ENCODE measurements around the gene SYNJ2.

SYNJ2 gene

GRCh38 chr6:158038291-158039177, 56.9 kb downstream of the SYNJ2 start:
- no peaks in the 10 kb centered on the region for H3K9me3 Mint-ChIP-seq
- peak; percentile 22 for DNase-seq
- H3K27ac Mint-ChIP-seq = no peak overlapping the region
- no peak overlapping the region for H3K4me3 Mint-ChIP-seq
- H3K4me1 Mint-ChIP-seq (ENCODE audit: low read depth) = peaks cover 39% of the 10 kb centered on the region
- peaks cover 68% of the 10 kb centered on the region for H3K36me3 Mint-ChIP-seq (ENCODE audit: low read depth)
- H3K27me3 Mint-ChIP-seq = no peaks in the 10 kb centered on the region

GRCh38 chr6:158039178-158039557, 57.5 kb downstream of the SYNJ2 start:
- Mint-ChIP-seq H3K27me3 (no peaks in the 10 kb centered on the region), H3K4me3 (no peak overlapping the region), H3K27ac (no peak overlapping the region), H3K36me3 (ENCODE audit: low read depth) (peaks cover 68% of the 10 kb centered on the region), H3K9me3 (no peaks in the 10 kb centered on the region), H3K4me1 (ENCODE audit: low read depth) (peaks cover 42% of the 10 kb centered on the region)
- no peak for DNase-seq

- Mint-ChIP-seq H3K36me3 (ENCODE audit: low read depth) (peaks cover 68% of the 10 kb centered on the region), H3K4me1 (ENCODE audit: low read depth) (peaks cover 45% of the 10 kb centered on the region), H3K9me3 (no peaks in the 10 kb centered on the region), H3K27ac (peak overlapping the region; percentile 82), H3K27me3 (no peaks in the 10 kb centered on the region), H3K4me3 (no peak overlapping the region)
- no peak for DNase-seq
Observed at GRCh38 chr6:158039571-158040050, 57.9 kb downstream of the SYNJ2 start.

- Mint-ChIP-seq H3K27ac (peak overlapping the region; percentile 82), H3K36me3 (ENCODE audit: low read depth) (peaks cover 65% of the 10 kb centered on the region), H3K27me3 (no peaks in the 10 kb centered on the region), H3K4me1 (ENCODE audit: low read depth) (peaks cover 46% of the 10 kb centered on the region), H3K4me3 (no peak overlapping the region), H3K9me3 (no peaks in the 10 kb centered on the region)
- DNase-seq = no peak
Observed at GRCh38 chr6:158040051-158040803, 58.6 kb downstream of the SYNJ2 start.

GRCh38 chr6:158040804-158041347, 59.2 kb downstream of the SYNJ2 start:
- Mint-ChIP-seq H3K27me3 (no peaks in the 10 kb centered on the region), H3K27ac (peak overlapping the region; percentile 32), H3K4me3 (no peak overlapping the region), H3K9me3 (no peaks in the 10 kb centered on the region), H3K36me3 (ENCODE audit: low read depth) (peaks cover 64% of the 10 kb centered on the region), H3K4me1 (ENCODE audit: low read depth) (peaks cover 52% of the 10 kb centered on the region)
- DNase-seq = no peak

- peak overlapping the region; percentile 12 for H3K27ac Mint-ChIP-seq
- H3K4me3 Mint-ChIP-seq = no peak overlapping the region
- H3K9me3 Mint-ChIP-seq = no peaks in the 10 kb centered on the region
- H3K4me1 Mint-ChIP-seq (ENCODE audit: low read depth) = peaks cover 57% of the 10 kb centered on the region
- peaks cover 64% of the 10 kb centered on the region for H3K36me3 Mint-ChIP-seq (ENCODE audit: low read depth)
- no peak for DNase-seq
- H3K27me3 Mint-ChIP-seq = no peaks in the 10 kb centered on the region
Observed at GRCh38 chr6:158041370-158041769, 59.7 kb downstream of the SYNJ2 start.

- no peak for DNase-seq
- Mint-ChIP-seq H3K4me1 (ENCODE audit: low read depth) (peaks cover 62% of the 10 kb centered on the region), H3K4me3 (no peak overlapping the region), H3K9me3 (no peaks in the 10 kb centered on the region), H3K27me3 (no peaks in the 10 kb centered on the region), H3K27ac (peak overlapping the region; percentile 12), H3K36me3 (ENCODE audit: low read depth) (peaks cover 65% of the 10 kb centered on the region)
Observed at GRCh38 chr6:158041788-158042187, 60.1 kb downstream of the SYNJ2 start.

GRCh38 chr6:158042245-158042798, 60.7 kb downstream of the SYNJ2 start:
- H3K27ac Mint-ChIP-seq = no peak overlapping the region
- no peaks in the 10 kb centered on the region for H3K9me3 Mint-ChIP-seq
- no peak overlapping the region for H3K4me3 Mint-ChIP-seq
- no peak for DNase-seq
- H3K4me1 Mint-ChIP-seq (ENCODE audit: low read depth) = peaks cover 67% of the 10 kb centered on the region
- no peaks in the 10 kb centered on the region for H3K27me3 Mint-ChIP-seq
- peaks cover 69% of the 10 kb centered on the region for H3K36me3 Mint-ChIP-seq (ENCODE audit: low read depth)

- H3K9me3 Mint-ChIP-seq = no peaks in the 10 kb centered on the region
- H3K4me1 Mint-ChIP-seq (ENCODE audit: low read depth) = peaks cover 72% of the 10 kb centered on the region
- DNase-seq = no peak
- no peaks in the 10 kb centered on the region for H3K27me3 Mint-ChIP-seq
- H3K36me3 Mint-ChIP-seq (ENCODE audit: low read depth) = peaks cover 74% of the 10 kb centered on the region
- no peak overlapping the region for H3K4me3 Mint-ChIP-seq
- no peak overlapping the region for H3K27ac Mint-ChIP-seq
Observed at GRCh38 chr6:158043008-158043407, 61.3 kb downstream of the SYNJ2 start.

GRCh38 chr6:158043586-158044524, 62.2 kb downstream of the SYNJ2 start:
- no peak overlapping the region for H3K27ac Mint-ChIP-seq
- H3K27me3 Mint-ChIP-seq = no peaks in the 10 kb centered on the region
- H3K4me1 Mint-ChIP-seq (ENCODE audit: low read depth) = peaks cover 70% of the 10 kb centered on the region
- no peaks in the 10 kb centered on the region for H3K9me3 Mint-ChIP-seq
- no peak overlapping the region for H3K4me3 Mint-ChIP-seq
- DNase-seq = no peak
- peaks cover 74% of the 10 kb centered on the region for H3K36me3 Mint-ChIP-seq (ENCODE audit: low read depth)

- H3K36me3 Mint-ChIP-seq (ENCODE audit: low read depth) = peaks cover 74% of the 10 kb centered on the region
- no peak overlapping the region for H3K27ac Mint-ChIP-seq
- H3K4me1 Mint-ChIP-seq (ENCODE audit: low read depth) = peaks cover 64% of the 10 kb centered on the region
- no peaks in the 10 kb centered on the region for H3K27me3 Mint-ChIP-seq
- no peaks in the 10 kb centered on the region for H3K9me3 Mint-ChIP-seq
- no peak for DNase-seq
- no peak overlapping the region for H3K4me3 Mint-ChIP-seq
Observed at GRCh38 chr6:158044525-158044888, 62.8 kb downstream of the SYNJ2 start.

- H3K9me3 Mint-ChIP-seq = no peaks in the 10 kb centered on the region
- no peak for DNase-seq
- H3K36me3 Mint-ChIP-seq (ENCODE audit: low read depth) = peaks cover 82% of the 10 kb centered on the region
- H3K27ac Mint-ChIP-seq = peak overlapping the region; percentile 88
- peak overlapping the region; percentile 52 for H3K4me3 Mint-ChIP-seq
- no peaks in the 10 kb centered on the region for H3K27me3 Mint-ChIP-seq
- peaks cover 44% of the 10 kb centered on the region for H3K4me1 Mint-ChIP-seq (ENCODE audit: low read depth)
Observed at GRCh38 chr6:158046201-158047126, 64.8 kb downstream of the SYNJ2 start.

GRCh38 chr6:158047127-158047518, 65.5 kb downstream of the SYNJ2 start:
- Mint-ChIP-seq H3K27me3 (no peaks in the 10 kb centered on the region), H3K4me1 (ENCODE audit: low read depth) (peaks cover 42% of the 10 kb centered on the region), H3K9me3 (no peaks in the 10 kb centered on the region), H3K36me3 (ENCODE audit: low read depth) (peaks cover 85% of the 10 kb centered on the region), H3K4me3 (peak overlapping the region; percentile 52), H3K27ac (peak overlapping the region; percentile 88)
- DNase-seq = peak; percentile 71

All from activated T-cell treated with anti-CD3 and anti-CD28 coated beads, Interleukin-2, amount 50 U/mL, for 24 hours (primary cell).